ENCODE data around the gene NLGN4Y. TPM values are rescaled to one million over a fixed set of nuclear protein-coding genes. Genes with fewer than 3 reads are reported as not detected.

NLGN4Y gene
- total RNA-seq, 1 experiment from 2014 or later: not detected

DNA sequence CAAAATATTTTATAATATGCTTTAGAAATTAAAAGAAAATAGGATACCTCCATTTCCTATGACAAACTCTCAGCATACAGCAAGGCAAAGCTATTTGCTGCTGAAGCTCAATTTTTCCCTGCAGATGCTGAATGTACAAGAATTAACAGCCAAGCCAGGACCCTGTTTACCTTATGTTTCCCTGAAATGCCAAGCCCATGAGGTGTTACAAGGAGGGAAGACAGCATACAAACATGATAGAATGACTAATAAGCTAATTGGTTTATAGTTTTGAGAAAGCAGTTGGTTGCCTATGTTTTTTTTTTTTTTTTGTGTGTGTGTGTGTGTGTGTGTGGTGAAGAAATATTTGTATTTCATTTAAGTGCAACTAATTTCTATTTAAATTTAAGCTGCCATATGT, 113.2 kb downstream of the NLGN4Y start:
- no peak overlapping the region for H2BK12ac ChIP-seq (ENCODE audit: insufficient read length, low read depth, low read length)
- no peak for TF ChIP-seq CTCF (conservative IDR thresholded peaks at IDR 0.05)
- H3K4me1 Mint-ChIP-seq: no peaks in the 10 kb centered on the region

More for the DNA sequence above, 113.2 kb downstream of the NLGN4Y start:
- no peak overlapping the region for H2BK5ac ChIP-seq (ENCODE audit: insufficient read length, low read length)
- no peak overlapping the region for H2BK20ac ChIP-seq (ENCODE audit: low read depth, low read length, poor library complexity, severe bottlenecking)
- H3K9me3 ChIP-seq (ENCODE audit: control insufficient read depth, low read depth, low read length): no peaks in the 10 kb centered on the region
- H3K23me2 ChIP-seq (ENCODE audit: insufficient read length, low read depth, low read length, poor library complexity, severe bottlenecking): no peaks in the 10 kb centered on the region
- H3K14ac ChIP-seq (ENCODE audit: insufficient read depth, low read length): no peak overlapping the region
- H3K9ac ChIP-seq (ENCODE audit: extremely low read depth, insufficient read length, low read length): no peak overlapping the region
- H2BK15ac ChIP-seq (ENCODE audit: low read depth, low read length): no peak overlapping the region
- no peak overlapping the region for H4K91ac ChIP-seq (ENCODE audit: insufficient read length, low read depth, low read length)
- no peak overlapping the region for H3K56ac ChIP-seq (ENCODE audit: insufficient read length, low read depth, low read length)
- H3K4me3 Mint-ChIP-seq: no peak overlapping the region
- no peak for DNase-seq
- H3K79me2 ChIP-seq (ENCODE audit: insufficient read depth, low read length): no peaks in the 10 kb centered on the region
- H3K23ac ChIP-seq (ENCODE audit: insufficient read length, low read depth, low read length): no peak overlapping the region
- no peak overlapping the region for H3K4me2 ChIP-seq (ENCODE audit: insufficient read depth, insufficient read length, low read length)
- H3K18ac ChIP-seq (ENCODE audit: insufficient read length, low read depth, low read length): no peak overlapping the region
- no peak overlapping the region for H3K27ac ChIP-seq (ENCODE audit: insufficient read length, low read depth, low read length)
- H4K5ac ChIP-seq (ENCODE audit: insufficient read length, low read depth, low read length): no peak overlapping the region
- H2AK5ac ChIP-seq (ENCODE audit: insufficient read length, low read length): no peak overlapping the region
- no peaks in the 10 kb centered on the region for H3K27me3 ChIP-seq (ENCODE audit: insufficient read depth, low read length)
- H2BK120ac ChIP-seq (ENCODE audit: low read depth, low read length, poor library complexity, severe bottlenecking): no peak overlapping the region
- H3K9me3 Mint-ChIP-seq: no peaks in the 10 kb centered on the region
- H4K20me1 ChIP-seq (ENCODE audit: control insufficient read depth, insufficient read depth, insufficient read length): no peaks in the 10 kb centered on the region
- no peak overlapping the region for H3T11ph ChIP-seq (ENCODE audit: low read length)
- H4K8ac ChIP-seq (replicated peaks; ENCODE audit: insufficient read length, low read depth, low read length): no peak overlapping the region
- H3K79me1 ChIP-seq (ENCODE audit: insufficient read depth, low read depth, low read length, poor library complexity, severe bottlenecking): no peaks in the 10 kb centered on the region
- H2AFZ ChIP-seq (ENCODE audit: low read length): no peak overlapping the region
- H3K27ac Mint-ChIP-seq: no peak overlapping the region
- H3K27me3 Mint-ChIP-seq (ENCODE audit: low read depth): no peaks in the 10 kb centered on the region
- no peaks in the 10 kb centered on the region for H3K4me1 ChIP-seq (ENCODE audit: insufficient read depth, low read length)
- no peak overlapping the region for H3K4ac ChIP-seq (ENCODE audit: low read depth, low read length)
- H3K36me3 Mint-ChIP-seq (ENCODE audit: insufficient read depth in 1 of 3, low read depth in 3 of 3): no peaks in the 10 kb centered on the region

Data from H9 (cell line).